Measurements from ENCODE around the gene PCSK1. TPM values are rescaled to one million over a fixed set of nuclear protein-coding genes. Genes with fewer than 3 reads are reported as not detected.
"Not testable (repeated sequence)": the region's sequence is repeated elsewhere in the genome, so short reads cannot be mapped to it uniquely, and the experiment has no call there.

Gene PCSK1
- total and polyA plus RNA-seq, 3 donors from 2014 or later: 0.43 to 0.79 (median 0.63) TPM

GRCh38 chr5:96407436-96407835 lies 25.6 kb downstream of the PCSK1 start:
- H3K4me3 ChIP-seq: no peak overlapping the region
- H3K9me3 ChIP-seq: no peaks in the 10 kb centered on the region
- no peaks in the 10 kb centered on the region for H3K27me3 ChIP-seq
- intact Hi-C loops (cut with DNase I; ENCODE audit: low total_unique reads): no loop called here
- H3K36me3 ChIP-seq (ENCODE audit: low read depth, missing control alignments): no peaks in the 10 kb centered on the region
- H3K4me1 ChIP-seq: no peaks in the 10 kb centered on the region
- no peak for TF ChIP-seq POLR2A (IDR thresholded peaks at IDR 0.05)
- TF ChIP-seq, protein P1, sequence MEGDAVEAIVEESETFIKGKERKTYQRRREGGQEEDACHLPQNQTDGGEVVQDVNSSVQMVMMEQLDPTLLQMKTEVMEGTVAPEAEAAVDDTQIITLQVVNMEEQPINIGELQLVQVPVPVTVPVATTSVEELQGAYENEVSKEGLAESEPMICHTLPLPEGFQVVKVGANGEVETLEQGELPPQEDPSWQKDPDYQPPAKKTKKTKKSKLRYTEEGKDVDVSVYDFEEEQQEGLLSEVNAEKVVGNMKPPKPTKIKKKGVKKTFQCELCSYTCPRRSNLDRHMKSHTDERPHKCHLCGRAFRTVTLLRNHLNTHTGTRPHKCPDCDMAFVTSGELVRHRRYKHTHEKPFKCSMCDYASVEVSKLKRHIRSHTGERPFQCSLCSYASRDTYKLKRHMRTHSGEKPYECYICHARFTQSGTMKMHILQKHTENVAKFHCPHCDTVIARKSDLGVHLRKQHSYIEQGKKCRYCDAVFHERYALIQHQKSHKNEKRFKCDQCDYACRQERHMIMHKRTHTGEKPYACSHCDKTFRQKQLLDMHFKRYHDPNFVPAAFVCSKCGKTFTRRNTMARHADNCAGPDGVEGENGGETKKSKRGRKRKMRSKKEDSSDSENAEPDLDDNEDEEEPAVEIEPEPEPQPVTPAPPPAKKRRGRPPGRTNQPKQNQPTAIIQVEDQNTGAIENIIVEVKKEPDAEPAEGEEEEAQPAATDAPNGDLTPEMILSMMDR (IDR thresholded peaks at IDR 0.05): no peak
- H3K27ac ChIP-seq: no peak overlapping the region
- no peak for DNase-seq

- DNase-seq: no peak
- no peak overlapping the region for H3K27ac ChIP-seq
- H3K27me3 ChIP-seq: no peaks in the 10 kb centered on the region
- WGBS, 2 donors: 73 to 78% methylated on average over 3 of the region's 3 CpGs
- H3K4me1 ChIP-seq: no peaks in the 10 kb centered on the region
- H3K9me3 ChIP-seq: no peaks in the 10 kb centered on the region
- TF ChIP-seq POLR2A (IDR thresholded peaks at IDR 0.05): no peak
- TF ChIP-seq, protein P1 (IDR thresholded peaks at IDR 0.05): no peak
- intact Hi-C loops (cut with DNase I; ENCODE audit: low total_unique reads): no loop called here
- no peaks in the 10 kb centered on the region for H3K36me3 ChIP-seq (ENCODE audit: low read depth, missing control alignments)
- no peak overlapping the region for H3K4me3 ChIP-seq
These were observed 28.7 kb downstream of the PCSK1 start for GRCh38 chr5:96404191-96404867.

DNA sequence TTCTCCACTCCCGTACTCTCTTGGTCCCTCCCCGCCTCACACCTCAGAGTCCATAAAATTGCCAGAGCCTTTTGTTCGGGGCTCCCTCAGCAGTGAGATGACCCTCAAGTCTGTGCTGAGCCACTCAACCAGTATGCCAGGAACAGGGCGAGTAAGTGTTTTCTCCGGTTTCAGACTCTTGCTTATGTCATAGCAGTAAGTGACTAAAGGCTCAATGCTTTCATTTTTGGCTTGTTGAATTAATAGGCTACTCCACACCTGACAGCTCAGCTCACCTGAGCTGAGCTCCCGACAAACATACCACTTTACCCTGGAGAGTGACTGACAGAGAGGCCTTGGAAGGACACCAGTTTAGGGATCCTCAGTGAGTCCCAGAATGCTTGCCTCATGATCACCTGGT lies 30.5 kb downstream of the PCSK1 start:
- no peak for DNase-seq
- no peaks in the 10 kb centered on the region for H3K36me3 ChIP-seq (ENCODE audit: low read depth, missing control alignments)
- no peaks in the 10 kb centered on the region for H3K27me3 ChIP-seq
- no peak overlapping the region for H3K27ac ChIP-seq
- no peaks in the 10 kb centered on the region for H3K4me1 ChIP-seq
- no peaks in the 10 kb centered on the region for H3K9me3 ChIP-seq
- H3K4me3 ChIP-seq: no peak overlapping the region
- TF ChIP-seq, protein P1 (IDR thresholded peaks at IDR 0.05): no peak
- no peak for TF ChIP-seq POLR2A (IDR thresholded peaks at IDR 0.05)
- intact Hi-C loops (cut with DNase I; ENCODE audit: low total_unique reads): no loop called here
- 72% methylated on average over 6 of the region's 6 CpGs for WGBS, 2 donors

GRCh38 chr5:96396878-96397277 lies 36.2 kb downstream of the PCSK1 start:
- Histone ChIP-seq H3K27ac (no peak overlapping the region), H3K4me1 (no peaks in the 10 kb centered on the region), H3K4me3 (no peak overlapping the region), H3K27me3 (no peaks in the 10 kb centered on the region), H3K9me3 (no peaks in the 10 kb centered on the region), H3K36me3 (ENCODE audit: low read depth, missing control alignments) (no peaks in the 10 kb centered on the region)
- no peak for TF ChIP-seq POLR2A (IDR thresholded peaks at IDR 0.05)
- TF ChIP-seq, protein P1 (IDR thresholded peaks at IDR 0.05): no peak
- intact Hi-C loops (cut with DNase I; ENCODE audit: low total_unique reads): no loop called here
- 92 to 96% methylated on average over 1 of the region's 1 CpG for WGBS, 2 donors
- no peak for DNase-seq

DNA sequence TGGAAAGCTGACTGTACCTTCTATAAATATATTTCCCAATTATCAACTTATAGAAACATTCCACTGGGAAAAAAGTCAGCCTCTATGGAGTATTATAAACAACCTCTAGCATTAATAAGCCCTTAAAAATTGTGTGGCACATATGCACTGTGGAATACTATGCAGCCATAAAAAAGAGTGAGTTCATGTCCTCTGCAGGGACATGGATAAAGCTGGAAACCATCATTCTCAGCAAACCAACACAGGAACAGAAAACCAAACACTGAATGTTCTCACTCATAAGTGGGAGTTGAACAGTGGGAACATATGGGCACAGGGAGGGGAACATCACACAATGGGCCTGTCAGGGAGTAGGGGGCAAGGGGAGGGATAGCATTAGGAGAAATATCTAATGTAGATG lies 37.8 kb downstream of the PCSK1 start:
- intact Hi-C loops (cut with DNase I; ENCODE audit: low total_unique reads); H3K27me3 ChIP-seq; H3K9me3 ChIP-seq; H3K36me3 ChIP-seq (ENCODE audit: low read depth, missing control alignments); H3K4me3 ChIP-seq; H3K4me1 ChIP-seq; H3K27ac ChIP-seq; DNase-seq: not testable (repeated sequence)
